Endothelial cell of umbilical vein (primary cell): ENCODE results near the gene PITPNM3. TPM values are rescaled to one million over a fixed set of nuclear protein-coding genes. Genes with fewer than 3 reads are reported as not detected.

ENCODE experiments used
- BruUV-seq: library from RNA; stranded (reverse); fragments of 400-500 nt; replicated peaks from 2 replicates; lab custom pipeline; 2021; lab: Mats Ljungman, UMichigan
- CTCF ChIA-PET: fragments of 300-600, 350-600 bp; sonication (Branson Sonifier 250); formaldehyde crosslinking; loops from one replicate; lab custom pipeline; 2021; ENCODE audit warnings: antibody characterized with exemption, inconsistent platforms; lab: Charles Lee
- POLR2A ChIA-PET: fragments of 300-600, 350-600 bp; sonication (Branson Sonifier 250); formaldehyde crosslinking; loops from one replicate; lab custom pipeline; 2021; ENCODE audit warnings: antibody characterized with exemption, inconsistent platforms; lab: Charles Lee
- DNase-seq: peaks from one replicate; pipeline ENCODE4 v3.0.0-alpha.2; 2011; ENCODE audit warnings: low read depth, low spot score
- FAIRE-seq: peaks from 2 replicates; lab custom pipeline; 2011; peaks lifted over from hg19 to GRCh38; lab: Jason Lieb, UNC
- H2AFZ ChIP-seq: 2 replicates; pipeline ENCODE4 v1.6.0; 2012; ENCODE audit warnings: low read depth, low read length, control low read depth, inconsistent platforms
- H3K27ac ChIP-seq: 2 replicates; pipeline ENCODE4 v1.5.1; 2011; ENCODE audit warnings: low read depth, mild to moderate bottlenecking, control low read depth, low read length, moderate library complexity; ENCODE audit not compliant: insufficient read depth
- H3K27me3 ChIP-seq, 2 experiments: 2 replicates each; pipeline versions ENCODE4 v1.6.0 to v1.6.1; 2011; ENCODE audit warnings: low read length in 2 of 2, mixed read lengths in 1 of 2; ENCODE audit not compliant: control insufficient read depth in 2 of 2, insufficient read depth in 2 of 2
- H3K36me3 ChIP-seq, 2 experiments: 2 replicates in 1 of 2; 3 replicates in 1 of 2; pipeline ENCODE4 v1.5.1; 2011; ENCODE audit warnings: low read length in 2 of 2, mild to moderate bottlenecking in 1 of 2, moderate library complexity in 1 of 2; ENCODE audit not compliant: control insufficient read depth in 2 of 2, insufficient read depth in 2 of 2; ENCODE audit errors: extremely low read depth in 1 of 2
- H3K4me1 ChIP-seq: 3 replicates; pipeline ENCODE4 v1.5.1; 2011; ENCODE audit warnings: mild to moderate bottlenecking, low read length; ENCODE audit not compliant: control insufficient read depth, insufficient read depth; ENCODE audit errors: extremely low read depth
- H3K4me2 ChIP-seq: 2 replicates; pipeline ENCODE4 v1.6.1; 2011; ENCODE audit warnings: low read length, control low read depth, mixed read lengths; ENCODE audit not compliant: insufficient read depth
- H3K4me3 ChIP-seq, 3 experiments: fragments of 200-600 bp in 1 of 3; sonication (generic), shearing (Covaris generic) in 1 of 3; replicated peaks in 1 of 3; 2 replicates each; pipeline ENCODE4 v1.5.1; 2011 to 2016; ENCODE audit warnings: control low read depth in 3 of 3, low read length in 3 of 3, mild to moderate bottlenecking in 2 of 3, inconsistent platforms in 1 of 3, low read depth in 1 of 3, moderate library complexity in 1 of 3; ENCODE audit not compliant: insufficient read depth in 1 of 3
- H3K79me2 ChIP-seq: 2 replicates; pipeline ENCODE4 v1.6.0; 2012; ENCODE audit warnings: low read length, inconsistent platforms; ENCODE audit not compliant: control insufficient read depth, insufficient read depth
- H3K9ac ChIP-seq: replicated peaks from 2 replicates; pipeline ENCODE3; 2011; ENCODE audit warnings: low read length, control low read depth; ENCODE audit not compliant: insufficient read depth; ENCODE audit errors: extremely low read depth
- H3K9me1 ChIP-seq: replicated peaks from 3 replicates; pipeline ENCODE4 v1.6.0; 2011; ENCODE audit warnings: mild to moderate bottlenecking, low read length; ENCODE audit not compliant: control insufficient read depth, insufficient read depth; ENCODE audit errors: extremely low read depth
- H3K9me3 ChIP-seq: replicated peaks from 2 replicates; pipeline ENCODE4 v1.5.1; 2012; ENCODE audit warnings: low read length, inconsistent platforms; ENCODE audit not compliant: control insufficient read depth, insufficient read depth
- H4K20me1 ChIP-seq: replicated peaks from 2 replicates; pipeline ENCODE3; 2011; ENCODE audit warnings: mild to moderate bottlenecking, low read length; ENCODE audit not compliant: control insufficient read depth, insufficient read depth; ENCODE audit errors: extremely low read depth
- CTCF ChIP-seq, 2 donors: IDR thresholded peaks; 1 replicate in 1 of 2; 2 replicates in 1 of 2; pipeline ENCODE4 v1.5.1; 2011; ENCODE audit warnings: low read length in 2 of 2, mild to moderate bottlenecking in 2 of 2, moderate library complexity in 2 of 2, control low read depth in 1 of 2, inconsistent platforms in 1 of 2, low read depth in 1 of 2; ENCODE audit not compliant: insufficient read depth in 1 of 2; ENCODE audit errors: extremely low read depth in 1 of 2
- EZH2 ChIP-seq: IDR thresholded peaks from 2 replicates; pipeline ENCODE4 v1.6.1; 2012; ENCODE audit warnings: borderline replicate concordance, low read depth, mild to moderate bottlenecking, moderate library complexity, low read length, inconsistent platforms; ENCODE audit not compliant: severe bottlenecking
- FOS ChIP-seq: IDR thresholded peaks from 2 replicates; pipeline ENCODE4 v1.6.1; 2011; ENCODE audit warnings: mild to moderate bottlenecking, low read length, moderate library complexity, borderline replicate concordance; ENCODE audit not compliant: insufficient read depth
- GATA2 ChIP-seq: IDR thresholded peaks from 2 replicates; pipeline ENCODE4 v1.7.0; 2011; ENCODE audit warnings: low read depth, mild to moderate bottlenecking, moderate library complexity, mixed read lengths, low read length; ENCODE audit not compliant: insufficient read length, insufficient read depth
- JUN ChIP-seq: IDR thresholded peaks from 2 replicates; pipeline ENCODE4 v1.6.1; 2011; ENCODE audit warnings: borderline replicate concordance, low read depth; ENCODE audit not compliant: insufficient read length, insufficient read depth
- MAX ChIP-seq: IDR thresholded peaks from 2 replicates; pipeline ENCODE4 v1.6.1; 2011; ENCODE audit not compliant: insufficient read depth, insufficient read length
- MYC ChIP-seq: IDR thresholded peaks from one replicate; pipeline ENCODE4 v1.6.1; 2011; ENCODE audit warnings: mild to moderate bottlenecking, low read depth, low read length
- POLR2A ChIP-seq: IDR thresholded peaks from 2 replicates; pipeline ENCODE4 v1.6.1; 2012; ENCODE audit warnings: low read depth, mild to moderate bottlenecking, control low read depth, low read length
- POLR2AphosphoS5 ChIP-seq: IDR thresholded peaks from 2 replicates; pipeline ENCODE4 v1.6.1; 2012; ENCODE audit warnings: low read depth, mild to moderate bottlenecking, control low read depth, low read length, moderate library complexity; ENCODE audit not compliant: insufficient read depth
- dilution Hi-C: fragments of 300-500 bp; cut with MboI; formaldehyde crosslinking; loops from one replicate; pipeline ENCODE4 v1.15.0; 2019; ENCODE audit warnings: low sequenced_read_pairs; ENCODE audit not compliant: extremely low pct_ligation_motif_present
- intact Hi-C: fragments of 100-400 bp; cut with micrococcal nuclease; formaldehyde crosslinking; loops from one replicate; pipeline ENCODE4 v1.10.0; 2022
- polyA plus RNA-seq, 4 experiments: library from polyadenylated mRNA; depleted of rRNA in 3 of 4; stranded (reverse) in 3 of 4; unstranded in 1 of 4; fragments of >200 nt; gene quantifications; 2 replicates each; pipeline versions ENCODE4 v1.2.1 to v1.2.3, GENCODE V29; 2011 to 2012; ENCODE audit warnings: missing spikeins in 1 of 4
- total RNA-seq: library from RNA; stranded (reverse); gene quantifications from 2 replicates; pipeline ENCODE4 v1.2.3, GENCODE V29; 2021

The PITPNM3 gene
- total and polyA plus RNA-seq, 2 donors (not counting 3 experiments of a cell fraction or from before 2014, with no cell fraction given), result 1.0 to 1.9 TPM

GRCh38 chr17:6508016-6508415, 48.3 kb downstream of the PITPNM3 start:
- H2AFZ ChIP-seq, result no peak overlapping the region
- intact Hi-C loops (loop anchor here (5.0 kb wide), 2 partner anchors 36 to 69 kb away; no protein-coding TSS in a partner anchor), dilution Hi-C loops (no loop called here)
- POLR2A ChIA-PET, result no interaction called here
- H3K79me2 ChIP-seq, result no peaks in the 10 kb centered on the region
- H4K20me1 ChIP-seq, result no peaks in the 10 kb centered on the region
- TF ChIP-seq CTCF (IDR thresholded peaks at IDR 0.05; ENCODE audit: extremely low read depth in 1 of 2, insufficient read depth in 1 of 2, low read depth in 1 of 2, low read length in 2 of 2) (no peak), POLR2AphosphoS5 (no peak), EZH2 (no peak), GATA2 (no peak), FOS (no peak), JUN (no peak), POLR2A (no peak), MAX (no peak), MYC (no peak)
- peak overlapping the region; percentile 30 for H3K27ac ChIP-seq
- H3K36me3 ChIP-seq, result no peaks in the 10 kb centered on the region
- H3K9me1 ChIP-seq, result no peaks in the 10 kb centered on the region
- BruUV-seq, result no TSS peak
- CTCF ChIA-PET, result interaction anchor here (1.1 to 1.2 kb wide), 2 partner anchors 35 to 37 kb away, joined by 3 read pairs; no protein-coding TSS in a partner anchor
- no peak overlapping the region for H3K4me2 ChIP-seq
- H3K4me3 ChIP-seq, result no peak overlapping the region
- H3K9ac ChIP-seq, result no peak overlapping the region
- H3K4me1 ChIP-seq, result peaks cover 58% of the 10 kb centered on the region
- H3K9me3 ChIP-seq, result no peaks in the 10 kb centered on the region
- DNase-seq, result no peak
- no peaks in the 10 kb centered on the region for H3K27me3 ChIP-seq
- no peak for FAIRE-seq
